OCI-LY1 (cell line): ENCODE results near the gene CDH3.

ENCODE experiments used
- EZH2 ChIP-seq: fragments of 200-600 bp; sonication (generic), shearing (Covaris generic); IDR thresholded peaks from 2 replicates; pipeline ENCODE4 v1.8.0; 2017; ENCODE audit warnings: borderline replicate concordance, mixed run types, mild to moderate bottlenecking, antibody characterized with exemption, low read length, moderate library complexity, mixed read lengths
- TF ChIP-seq, protein P1 (sequence below): fragments of 200-600 bp; sonication (generic), shearing (Covaris generic); IDR thresholded peaks from 2 replicates; pipeline ENCODE4 v1.5.1; 2017; ENCODE audit warnings: mild to moderate bottlenecking, antibody characterized with exemption, low read length, moderate library complexity, mixed read lengths

DNA sequence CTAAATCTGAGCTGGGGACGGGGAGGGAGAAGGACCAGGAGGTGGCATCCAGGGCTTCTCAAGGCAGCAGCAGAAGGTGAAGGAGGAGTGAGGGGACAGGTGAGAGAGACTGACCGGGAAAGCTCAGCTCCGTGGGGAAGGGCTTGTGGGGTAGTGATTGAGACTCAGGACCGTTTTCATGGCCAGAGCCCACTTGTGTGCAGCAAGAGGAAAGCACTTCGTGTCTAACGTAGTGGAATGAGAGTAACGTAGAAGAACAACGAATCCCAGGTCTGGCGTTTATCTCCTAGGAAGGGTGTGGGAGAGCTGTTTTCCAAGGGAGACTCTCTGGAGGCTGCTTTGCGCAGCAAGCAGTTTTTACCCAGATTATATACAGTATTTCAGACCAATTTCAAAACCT, 1.3 kb upstream of the CDH3 start:
- TF ChIP-seq, protein P1, sequence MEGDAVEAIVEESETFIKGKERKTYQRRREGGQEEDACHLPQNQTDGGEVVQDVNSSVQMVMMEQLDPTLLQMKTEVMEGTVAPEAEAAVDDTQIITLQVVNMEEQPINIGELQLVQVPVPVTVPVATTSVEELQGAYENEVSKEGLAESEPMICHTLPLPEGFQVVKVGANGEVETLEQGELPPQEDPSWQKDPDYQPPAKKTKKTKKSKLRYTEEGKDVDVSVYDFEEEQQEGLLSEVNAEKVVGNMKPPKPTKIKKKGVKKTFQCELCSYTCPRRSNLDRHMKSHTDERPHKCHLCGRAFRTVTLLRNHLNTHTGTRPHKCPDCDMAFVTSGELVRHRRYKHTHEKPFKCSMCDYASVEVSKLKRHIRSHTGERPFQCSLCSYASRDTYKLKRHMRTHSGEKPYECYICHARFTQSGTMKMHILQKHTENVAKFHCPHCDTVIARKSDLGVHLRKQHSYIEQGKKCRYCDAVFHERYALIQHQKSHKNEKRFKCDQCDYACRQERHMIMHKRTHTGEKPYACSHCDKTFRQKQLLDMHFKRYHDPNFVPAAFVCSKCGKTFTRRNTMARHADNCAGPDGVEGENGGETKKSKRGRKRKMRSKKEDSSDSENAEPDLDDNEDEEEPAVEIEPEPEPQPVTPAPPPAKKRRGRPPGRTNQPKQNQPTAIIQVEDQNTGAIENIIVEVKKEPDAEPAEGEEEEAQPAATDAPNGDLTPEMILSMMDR, result no peak
- no peak for TF ChIP-seq EZH2
